Stimulated activated CD4-positive, alpha-beta T cell treated with anti-CD3 and anti-CD28 coated beads, Interleukin-4, amount 100 ng/mL, for 24 hours (primary cell): ENCODE measurements around the gene POLA2.

Source experiments
- DNase-seq: peaks from one replicate; pipeline ENCODE4 v3.0.0-alpha.2; 2020

The POLA2 gene

DNA sequence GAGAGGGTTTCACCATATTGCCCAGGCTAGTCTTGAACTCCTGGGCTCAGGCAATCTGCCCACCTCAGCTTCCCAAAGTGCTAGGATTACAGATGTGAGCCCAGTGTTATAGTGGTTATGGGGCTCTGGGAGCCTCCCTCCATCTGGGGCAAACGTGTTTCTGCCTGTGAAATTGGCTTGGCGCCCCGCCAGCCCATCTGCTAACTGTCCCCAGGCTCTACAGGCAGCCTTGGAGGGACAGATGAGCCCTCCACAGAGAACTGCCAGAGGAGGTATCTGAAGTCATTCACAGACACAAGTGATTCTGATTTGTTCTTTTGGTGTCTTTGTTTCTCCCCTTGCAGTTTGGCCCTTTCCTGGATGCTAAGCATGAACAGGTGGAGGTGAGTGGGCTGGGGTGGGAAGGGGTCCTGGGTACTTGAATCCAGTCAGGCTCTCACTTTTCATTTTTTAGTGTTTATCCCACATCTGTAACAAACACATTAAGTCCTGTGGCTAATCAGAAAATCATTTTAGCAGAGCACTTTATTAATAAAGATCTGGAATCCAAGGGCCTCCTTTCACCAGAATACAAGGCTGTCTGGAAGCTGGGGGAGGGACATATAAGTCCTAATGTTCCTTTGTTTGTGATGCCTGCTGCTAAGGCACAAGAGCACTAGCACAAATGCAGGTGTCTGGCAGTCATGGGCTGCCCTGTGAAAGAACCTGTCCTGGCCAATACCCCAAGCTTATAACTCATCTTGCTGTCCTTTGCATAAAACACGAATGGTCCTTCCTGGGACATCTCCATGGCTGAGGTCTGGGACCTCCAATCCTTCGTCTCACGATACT lies 27.2 kb downstream of the POLA2 start:
- no peak for DNase-seq

DNA sequence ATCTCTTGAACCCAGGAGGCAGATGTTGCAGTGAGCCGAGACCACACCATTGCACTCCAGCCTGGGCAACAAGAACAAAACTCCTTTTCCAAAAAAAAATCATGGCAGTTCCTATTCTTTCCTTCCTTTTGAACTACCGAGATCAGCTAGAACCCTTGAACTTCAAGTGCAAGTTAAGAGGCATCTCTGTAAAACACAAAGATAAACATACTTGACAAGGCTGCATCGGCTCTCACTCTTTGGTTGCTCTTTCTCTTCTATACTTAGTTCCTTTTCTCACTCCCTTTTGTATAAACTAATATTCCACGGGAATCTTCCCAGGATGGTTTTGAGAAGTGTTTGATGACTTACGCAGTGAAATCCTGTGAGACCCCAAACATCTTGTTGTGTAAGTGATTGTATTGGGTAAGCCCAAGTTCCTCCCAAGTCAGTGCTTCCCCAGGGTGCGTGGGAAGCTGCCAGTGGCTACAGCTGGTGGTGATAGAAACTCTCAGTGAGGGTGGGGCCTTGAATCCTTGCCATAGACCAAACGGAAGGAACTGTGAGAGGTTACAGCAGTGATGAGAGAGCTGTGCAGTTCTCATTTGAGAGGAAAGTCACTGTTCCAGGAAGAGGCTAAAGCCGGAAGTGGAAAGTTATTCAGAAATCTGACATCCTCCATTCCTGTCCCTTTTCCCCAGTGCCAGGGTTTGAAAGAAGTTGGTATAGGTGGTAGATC lies 28.8 kb downstream of the POLA2 start:
- DNase-seq: no peak

DNA sequence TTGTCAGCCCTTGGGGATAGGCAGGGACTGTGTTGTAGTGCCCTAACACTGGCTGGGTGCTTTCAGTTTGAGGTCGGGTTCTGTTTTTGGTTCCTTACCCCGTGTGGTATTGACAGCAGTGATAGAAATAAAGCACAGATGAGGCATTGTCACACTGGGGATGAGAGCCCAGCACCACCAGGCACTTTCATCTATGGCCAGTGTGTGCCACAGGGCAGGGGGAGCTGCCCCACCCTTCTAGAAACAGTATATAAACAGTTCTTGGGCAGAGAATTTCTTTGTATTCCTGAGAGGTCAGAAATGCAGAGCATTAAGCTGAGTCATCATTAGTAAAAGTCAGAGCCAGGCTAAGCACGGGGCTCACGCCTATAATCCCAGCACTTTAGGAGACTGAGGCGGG lies 29.9 kb downstream of the POLA2 start:
- DNase-seq: no peak

DNA sequence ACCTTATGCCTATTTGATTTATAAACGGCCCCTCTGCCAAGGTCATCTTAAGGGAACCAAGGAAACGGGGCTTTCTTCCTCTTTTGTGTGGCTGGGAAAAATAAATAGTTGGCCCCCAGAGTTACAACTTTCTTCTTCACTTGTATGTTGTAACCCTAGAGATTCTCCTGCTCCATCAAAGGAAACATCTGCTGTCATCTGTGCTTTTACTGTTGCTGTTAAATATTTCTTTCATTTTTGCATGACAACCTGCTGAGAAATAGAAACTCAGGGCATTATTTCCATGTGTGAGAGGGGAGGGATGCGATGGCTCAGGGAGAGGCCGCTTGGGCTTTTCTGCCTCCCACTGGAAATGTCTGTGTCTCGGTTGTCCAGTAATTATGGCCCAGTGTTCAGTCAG lies 31.1 kb downstream of the POLA2 start:
- DNase-seq: no peak

DNA sequence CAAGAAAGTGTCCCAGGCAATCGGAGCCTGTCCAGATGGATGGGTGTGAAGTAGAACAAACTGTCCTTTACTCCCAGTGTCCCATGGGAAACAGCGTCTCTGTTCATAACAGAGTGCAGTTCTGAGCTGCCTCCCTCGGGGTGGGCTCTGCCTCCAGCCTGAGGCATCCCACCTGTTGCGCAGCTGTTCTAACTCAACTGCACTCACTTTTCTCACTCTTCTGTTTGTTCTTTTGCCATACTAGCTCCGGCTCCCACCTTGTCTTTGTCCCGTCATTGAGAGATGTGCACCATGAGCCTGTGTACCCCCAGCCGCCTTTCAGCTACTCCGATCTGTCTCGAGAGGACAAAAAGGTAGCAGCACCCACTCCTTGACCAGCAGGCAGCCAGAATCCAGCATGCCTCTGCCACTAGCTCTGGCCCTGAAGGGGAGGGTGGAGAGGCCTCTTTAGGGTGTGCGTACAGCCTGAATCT lies 32.2 kb downstream of the POLA2 start:
- no peak for DNase-seq

DNA sequence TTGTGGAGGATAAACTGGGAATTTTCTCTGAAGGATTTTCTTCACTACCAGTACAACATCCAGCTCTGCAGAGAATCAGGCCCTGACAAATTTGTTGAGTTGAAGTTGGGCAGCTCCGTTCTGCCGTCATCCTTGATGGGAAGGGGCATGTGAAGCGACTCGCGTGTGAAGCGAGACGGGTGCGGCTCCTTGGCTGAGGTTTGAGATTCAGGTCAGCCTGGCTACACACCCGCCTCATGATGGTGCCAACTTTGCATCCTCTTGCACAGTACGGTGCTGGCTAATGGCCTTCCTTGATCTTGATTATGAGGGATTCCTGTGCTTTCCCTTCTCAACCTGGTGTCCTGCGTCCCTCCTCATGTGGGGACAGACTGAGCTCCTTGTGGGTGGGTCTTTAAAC lies 33.2 kb downstream of the POLA2 start:
- DNase-seq: no peak

DNA sequence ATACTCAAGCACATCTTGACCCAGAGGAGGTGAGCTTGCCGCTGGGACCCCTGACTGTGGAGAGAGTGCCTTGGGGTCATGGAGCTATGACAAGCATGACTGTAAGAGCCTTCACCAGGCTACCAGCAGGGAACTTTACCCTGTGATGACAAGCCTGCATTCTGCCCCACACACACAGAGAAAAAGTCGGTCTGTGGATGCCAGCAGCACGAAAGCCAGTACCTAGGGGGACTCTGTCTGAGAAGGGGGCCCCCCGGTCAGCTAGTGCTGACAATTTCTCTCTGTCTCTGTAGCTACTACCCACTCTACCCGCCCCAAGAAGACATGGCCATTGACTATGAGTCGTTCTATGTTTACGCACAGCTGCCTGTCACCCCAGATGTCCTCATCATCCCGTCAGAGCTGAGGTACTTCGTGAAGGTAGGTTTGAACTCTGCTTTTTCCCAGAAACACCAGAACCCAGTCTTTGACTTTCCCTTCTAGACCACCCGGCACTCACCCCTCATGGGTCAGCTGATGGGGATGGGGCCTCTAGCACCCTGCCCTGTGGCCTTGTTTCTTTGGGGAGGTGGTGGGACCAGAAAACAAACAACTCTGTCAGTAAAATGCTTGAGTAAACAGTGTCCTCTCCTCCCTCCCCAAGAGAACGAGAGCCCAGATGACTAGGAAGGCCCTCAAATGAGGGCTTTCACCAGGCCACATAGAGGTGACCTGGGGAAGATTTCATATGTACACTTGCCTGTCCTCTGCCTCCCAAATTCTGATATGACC lies 34.0 kb downstream of the POLA2 start:
- no peak for DNase-seq

DNA sequence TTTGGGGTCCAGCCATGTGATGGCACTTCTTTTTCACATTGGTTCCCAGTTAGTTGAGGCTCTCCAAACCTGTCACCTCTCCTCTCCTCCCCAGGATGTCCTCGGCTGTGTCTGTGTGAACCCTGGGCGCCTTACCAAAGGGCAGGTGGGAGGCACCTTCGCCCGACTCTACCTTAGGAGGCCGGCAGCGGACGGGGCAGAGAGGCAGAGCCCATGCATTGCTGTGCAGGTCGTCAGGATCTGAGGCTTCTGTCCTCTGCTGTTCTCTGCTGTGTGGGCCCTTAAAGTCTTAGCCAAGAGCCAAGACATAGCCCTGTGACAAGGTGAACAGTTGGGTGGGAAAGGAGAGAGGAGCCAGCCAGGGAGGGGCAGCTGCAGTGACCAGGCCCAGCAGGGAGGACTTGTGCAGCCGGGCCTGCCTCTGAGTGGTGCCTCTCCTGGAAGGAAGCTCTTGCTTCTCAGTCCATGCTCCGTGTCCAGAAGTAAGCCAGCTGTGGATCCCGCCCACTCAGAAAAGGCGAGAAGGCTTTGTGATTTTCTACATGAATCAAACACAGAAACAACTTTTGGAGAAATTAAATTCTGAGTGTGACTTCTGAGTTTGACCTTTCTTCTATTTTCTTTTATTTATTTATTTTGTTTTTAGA lies 35.4 kb downstream of the POLA2 start:
- no peak for DNase-seq

DNA sequence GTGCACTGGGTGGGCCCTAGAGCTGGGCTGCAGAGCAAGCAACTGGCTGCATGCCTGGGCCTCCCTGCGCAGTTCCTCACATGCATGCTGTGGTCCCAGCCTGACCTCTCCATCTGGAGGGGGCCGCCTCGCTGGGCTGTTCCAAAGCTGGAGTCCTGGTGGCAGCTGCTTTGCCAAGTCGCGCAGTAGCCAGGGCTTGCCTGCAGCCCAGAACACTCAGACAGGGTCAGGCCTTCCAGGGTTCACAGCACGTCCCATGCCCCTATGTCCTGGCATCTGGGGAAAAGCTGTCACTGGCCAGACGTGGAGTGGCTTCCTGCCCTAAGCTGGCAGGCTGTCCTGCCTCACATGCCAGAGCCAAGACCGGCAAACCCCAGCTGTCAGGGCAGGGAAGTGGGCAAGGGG lies 36.4 kb downstream of the POLA2 start:
- DNase-seq: no peak

DNA sequence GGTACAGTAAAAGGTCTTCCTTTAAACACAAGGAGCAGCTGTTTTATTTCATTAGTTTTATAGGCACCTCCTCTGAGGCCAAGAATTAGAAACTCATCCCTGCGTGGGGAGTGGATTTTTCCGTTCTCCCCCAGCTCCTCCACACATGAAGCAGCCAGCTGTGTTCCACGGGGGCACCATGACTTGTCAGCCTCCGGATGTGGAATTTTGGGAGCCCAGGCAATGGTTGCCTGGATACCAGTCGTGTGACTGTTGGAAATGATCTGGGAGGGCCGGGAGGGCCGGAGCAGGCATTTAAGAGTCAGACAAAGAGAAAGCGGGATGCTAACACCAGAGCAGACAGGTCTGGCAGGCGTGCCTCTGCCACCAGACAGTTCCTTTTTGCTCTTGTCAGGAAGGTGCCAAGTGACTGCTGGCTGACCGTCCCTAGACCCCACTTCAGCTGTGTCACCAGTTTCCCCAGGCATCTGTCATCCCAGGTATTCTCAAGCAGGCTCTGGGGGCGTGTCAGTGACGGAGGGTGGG lies 37.0 kb downstream of the POLA2 start:
- DNase-seq: no peak

DNA sequence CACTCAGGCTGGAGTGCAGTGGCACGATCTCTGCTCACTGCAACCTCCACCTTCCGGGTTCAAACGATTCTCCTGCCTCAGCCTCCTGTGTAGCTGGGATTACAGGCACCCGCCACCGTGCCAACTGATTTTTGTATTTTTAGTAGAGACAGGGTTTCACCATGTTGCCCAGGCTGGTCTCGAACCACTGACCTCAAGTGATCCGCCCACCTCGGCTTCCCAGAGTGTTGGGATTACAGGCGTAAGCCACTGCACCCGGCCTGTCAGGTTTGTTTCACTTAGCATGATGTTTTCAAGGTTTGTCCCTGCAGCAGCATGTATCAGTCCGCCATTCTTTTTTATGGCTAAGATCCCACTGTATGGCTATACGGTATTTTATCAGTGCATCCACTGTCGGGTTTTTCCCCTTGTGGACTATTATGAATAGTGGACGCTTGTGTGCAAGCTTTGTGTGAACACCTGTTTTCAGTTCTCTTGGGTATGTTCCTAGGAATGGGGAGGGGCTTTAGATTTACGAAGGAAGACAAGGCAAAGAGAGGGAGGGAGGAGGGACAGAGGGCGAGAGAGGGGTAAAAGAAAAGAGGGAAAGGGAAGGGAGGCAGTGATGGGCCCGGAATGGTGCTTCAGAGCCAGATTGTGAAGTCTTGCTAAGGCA lies 39.0 kb downstream of the POLA2 start:
- no peak for DNase-seq

DNA sequence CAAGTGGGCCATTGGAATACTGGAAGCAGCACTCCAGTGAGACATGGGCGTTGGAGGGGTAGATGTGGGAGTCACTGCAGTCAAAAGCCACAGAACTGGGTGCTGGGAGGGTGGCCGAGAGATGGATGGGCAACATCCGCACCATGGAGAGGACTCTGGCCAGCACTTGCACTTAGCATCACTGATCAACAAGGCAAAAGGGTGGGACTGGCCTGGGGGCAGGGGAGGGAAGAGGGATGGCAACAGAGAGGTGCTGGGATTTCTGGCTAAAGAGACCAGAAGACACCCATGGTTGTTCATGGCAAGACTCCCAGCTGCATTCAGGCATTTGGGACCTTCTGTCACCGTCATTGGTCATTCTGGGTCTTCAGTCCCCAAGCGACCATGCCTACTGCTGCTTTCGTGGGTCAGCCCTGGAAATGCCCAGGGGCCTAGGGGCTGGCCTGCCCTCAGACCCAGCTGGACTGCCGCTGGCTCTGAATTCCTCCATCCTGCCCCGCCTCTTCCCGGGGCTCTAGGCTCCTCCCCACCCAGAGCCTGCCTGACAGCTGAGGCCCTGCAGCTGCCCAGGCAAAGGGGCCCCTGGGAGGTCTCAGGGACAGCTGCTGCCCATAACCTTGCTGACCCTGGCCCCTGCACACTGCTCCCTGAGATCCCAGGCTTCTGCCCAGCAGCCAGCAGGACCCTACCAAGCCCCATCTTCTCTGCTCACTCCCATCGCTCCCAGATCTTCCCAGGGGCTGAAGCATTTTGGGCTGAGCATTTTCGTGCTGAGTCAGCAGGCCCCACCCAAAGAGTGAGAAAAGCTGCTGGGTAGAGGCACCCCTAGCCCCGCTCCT lies 39.9 kb downstream of the POLA2 start:
- no peak for DNase-seq

DNA sequence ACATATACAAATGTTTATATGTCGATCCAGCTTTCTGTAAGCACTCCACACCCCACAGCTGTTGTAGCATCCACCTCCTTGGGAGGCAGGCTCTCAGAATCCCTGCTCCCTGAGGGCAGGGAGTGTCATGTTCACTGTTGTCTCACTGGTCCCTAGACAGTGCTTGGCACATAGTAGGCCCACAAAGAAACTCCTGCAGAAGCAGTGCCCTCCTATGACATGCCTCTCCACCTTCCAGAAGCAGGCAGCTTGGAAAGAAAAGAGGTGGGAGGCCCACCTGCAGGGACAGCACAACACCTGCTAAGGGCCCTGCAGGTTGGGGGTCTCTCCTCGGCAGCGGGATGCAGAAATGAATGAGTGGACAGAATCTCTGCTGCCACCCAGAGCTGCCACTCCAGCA lies 41.8 kb downstream of the POLA2 start:
- no peak for DNase-seq

DNA sequence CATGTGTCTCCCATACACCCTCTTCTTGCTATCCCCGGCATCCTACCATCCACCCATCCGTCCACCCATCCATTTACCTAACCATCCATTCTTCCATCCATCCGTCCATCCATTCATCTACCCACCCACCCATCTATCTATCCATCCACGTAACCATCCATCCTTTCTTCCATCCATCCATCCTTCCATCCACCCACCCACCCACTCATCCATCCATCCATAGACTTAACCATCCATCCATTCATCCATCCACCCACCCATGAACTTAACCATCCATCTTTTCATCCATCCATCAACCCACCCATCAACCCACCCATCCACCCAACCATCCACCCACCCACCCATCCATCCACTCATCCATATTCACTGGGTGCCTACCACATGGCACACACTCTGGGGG lies 42.3 kb downstream of the POLA2 start:
- DNase-seq: no peak

DNA sequence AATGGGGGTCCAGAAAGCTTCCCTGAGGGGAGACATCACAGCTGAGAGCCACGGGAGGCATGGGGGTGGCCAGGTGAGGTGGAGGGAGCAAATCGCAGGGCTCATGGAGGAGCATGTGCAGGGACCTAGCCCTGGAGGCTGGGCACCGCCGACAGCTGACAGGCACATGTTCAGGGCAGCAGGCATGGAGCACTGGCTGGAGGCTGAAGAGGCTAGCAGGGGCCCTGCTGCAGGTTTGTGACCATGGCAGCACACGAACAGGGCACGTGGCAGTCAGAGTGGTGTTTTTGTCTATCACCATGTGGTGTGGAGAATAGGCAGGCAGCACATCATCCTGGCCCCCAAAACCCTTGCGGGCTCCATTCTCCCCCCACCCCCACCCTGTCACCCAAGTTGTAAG lies 42.9 kb downstream of the POLA2 start:
- DNase-seq: no peak

DNA sequence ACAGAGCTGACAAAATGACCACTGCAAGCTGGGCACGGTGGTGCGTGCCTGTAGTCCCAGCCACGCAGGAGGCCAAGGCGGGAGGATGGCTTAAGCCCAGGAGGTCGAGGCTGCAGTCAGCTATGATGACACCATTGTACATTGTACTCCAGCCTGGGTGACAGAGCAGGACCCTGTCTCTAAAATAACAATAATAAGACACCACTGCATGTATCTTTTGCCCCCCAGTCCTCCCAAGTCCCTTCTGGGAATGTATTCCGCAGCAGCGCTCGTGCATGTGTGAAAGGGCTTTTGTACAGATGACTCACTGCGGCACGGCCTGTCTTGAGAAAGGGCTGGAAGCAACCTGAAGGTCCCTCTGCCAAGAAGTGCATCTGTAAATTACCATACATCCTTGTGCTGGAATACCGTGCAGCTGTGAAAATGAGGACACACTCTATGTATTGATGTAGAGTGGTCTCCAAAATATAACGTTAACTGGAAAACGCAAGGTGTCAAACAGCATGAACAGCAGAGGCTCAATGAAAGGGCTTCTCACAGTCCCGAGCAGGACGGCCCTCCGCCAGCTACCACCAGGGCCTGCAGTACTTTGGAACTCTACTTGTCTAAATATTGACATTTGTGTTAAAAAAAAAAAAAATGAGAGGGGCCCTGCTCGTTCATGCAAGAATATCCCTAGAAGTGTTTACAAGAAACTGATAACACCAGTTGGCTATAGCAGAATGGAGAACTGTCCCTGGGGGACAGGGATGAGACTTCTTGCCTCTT lies 43.9 kb downstream of the POLA2 start:
- no peak for DNase-seq

DNA sequence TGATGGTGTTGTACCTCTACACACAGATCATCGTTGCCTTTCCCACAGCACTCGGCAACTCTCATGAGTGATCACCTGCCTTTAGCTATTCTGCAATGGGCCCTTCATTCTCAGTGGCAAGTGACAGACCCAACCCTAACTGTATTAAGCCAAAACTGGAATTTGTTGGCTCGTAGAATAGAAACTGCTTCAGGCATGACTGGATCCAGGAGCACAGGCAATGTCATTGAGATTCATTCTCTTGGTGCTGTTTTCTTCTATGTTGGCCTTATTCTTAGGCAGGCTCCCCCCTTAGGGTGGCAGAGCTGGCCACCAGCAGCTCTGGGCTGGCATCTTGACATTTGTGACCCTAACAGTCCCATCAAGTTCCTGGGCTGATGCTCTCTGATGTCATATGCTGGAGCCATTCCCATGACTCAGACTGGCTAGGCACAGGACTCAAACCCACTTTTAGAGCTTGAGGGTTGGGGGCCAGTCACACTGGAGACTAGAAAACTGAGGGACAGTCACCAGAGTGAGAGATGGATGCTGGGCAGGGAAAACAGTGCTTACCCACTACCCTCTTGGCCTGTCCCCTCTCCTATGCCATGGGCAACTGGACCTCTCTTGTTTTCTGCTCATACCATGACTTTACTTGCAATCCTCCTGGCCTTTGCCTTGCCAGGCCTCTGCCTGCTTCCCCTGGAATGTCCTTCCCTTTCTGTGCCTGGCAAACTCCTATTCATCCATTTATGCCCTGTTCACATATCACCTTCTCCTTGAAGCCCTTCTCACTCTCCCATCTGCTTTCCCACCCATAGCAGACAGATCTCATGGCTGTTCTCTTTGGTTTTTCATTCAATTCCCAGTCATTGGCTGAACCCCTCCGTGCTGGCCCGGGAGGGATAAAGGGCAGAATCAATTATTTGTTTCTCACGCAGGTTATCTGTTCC lies 45.8 kb downstream of the POLA2 start:
- no peak for DNase-seq

DNA sequence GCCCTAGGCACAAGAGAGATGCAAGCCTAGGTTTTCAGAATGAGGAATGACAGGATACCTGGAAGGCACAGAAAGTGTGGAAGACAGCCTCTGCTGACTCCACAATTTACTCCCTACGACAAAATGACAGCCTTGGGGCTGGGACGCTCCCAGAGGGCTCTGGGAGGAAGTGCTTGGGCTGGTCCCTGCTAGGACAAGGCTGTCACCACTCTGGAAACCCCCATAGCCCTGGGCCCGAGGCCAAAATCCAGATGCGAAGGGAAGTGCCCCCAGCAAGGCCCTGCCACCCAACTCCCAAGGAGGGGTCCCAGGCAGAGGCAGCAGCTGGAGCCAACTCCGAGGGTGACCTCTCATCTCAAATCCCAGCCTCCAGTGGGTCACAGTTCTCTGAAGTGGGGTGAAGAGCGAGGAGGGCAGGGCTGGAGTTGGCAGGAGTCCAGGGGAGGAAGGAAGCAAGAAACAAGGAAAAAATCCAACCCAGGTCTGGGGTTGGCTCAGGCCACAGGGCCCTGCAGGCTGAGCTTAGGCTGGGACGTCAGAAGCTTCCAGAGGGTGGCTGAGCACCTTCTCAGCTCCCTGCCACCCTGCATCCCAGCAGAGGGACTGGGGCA lies 46.6 kb downstream of the POLA2 start:
- DNase-seq: no peak

DNA sequence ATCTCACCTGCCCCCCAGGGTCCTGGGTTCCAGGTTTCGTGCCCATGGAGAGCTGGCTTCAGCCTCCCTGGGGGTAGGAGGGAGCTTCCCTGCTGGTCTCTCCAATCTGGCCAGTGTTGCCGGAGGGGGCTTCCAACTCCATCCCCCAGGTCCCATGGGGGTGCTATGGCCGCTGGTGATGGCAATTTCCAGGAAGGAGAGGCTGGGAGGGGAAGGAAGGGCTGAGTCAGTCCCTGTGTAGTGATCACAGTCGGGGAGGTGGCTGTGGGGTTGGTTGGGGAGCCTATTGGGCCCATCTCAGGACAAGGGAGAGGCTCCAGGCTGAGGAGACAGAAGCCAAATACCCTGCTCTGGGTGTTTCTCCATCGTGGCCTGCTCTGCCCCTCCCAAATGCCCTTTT lies 47.2 kb downstream of the POLA2 start:
- no peak for DNase-seq
